Activated T-cell treated with anti-CD3 and anti-CD28 coated beads, Interleukin-2, amount 50 U/mL, for 4 hours (primary cell): ENCODE data around the gene KCNAB1. TPM values are rescaled to one million over a fixed set of nuclear protein-coding genes. Genes with fewer than 3 reads are reported as not detected.
"Not testable (repeated sequence)": the region's sequence is repeated elsewhere in the genome, so short reads cannot be mapped to it uniquely, and the experiment has no call there.

Experiments
- ATAC-seq, 2 donors: fragments of 200-7000 bp; cut with Tn5 transposase; one replicate each; pipeline ENCODE4 v1.10.0; 2021
- DNase-seq: peaks from one replicate; pipeline ENCODE4 v3.0.0-alpha.2; 2020
- H3K27me3 Mint-ChIP-seq: one replicate; pipeline ENCODE4 v1.8.0; 2021; ENCODE audit warnings: low read depth, mixed read lengths
- H3K36me3 Mint-ChIP-seq: one replicate; pipeline ENCODE4 v1.8.0; 2022; ENCODE audit warnings: mixed read lengths; ENCODE audit not compliant: insufficient read depth
- H3K4me1 Mint-ChIP-seq: one replicate; pipeline ENCODE4 v1.8.0; 2021; ENCODE audit warnings: low read depth, mixed read lengths
- H3K4me3 Mint-ChIP-seq: one replicate; pipeline ENCODE4 v1.8.0; 2021; ENCODE audit warnings: mild to moderate bottlenecking, moderate library complexity, mixed read lengths
- H3K9me3 Mint-ChIP-seq: one replicate; pipeline ENCODE4 v1.8.0; 2021; ENCODE audit warnings: mixed read lengths
- total RNA-seq, 3 donors: library from RNA; stranded (reverse); gene quantifications; one replicate each; pipeline ENCODE4 v1.2.1, GENCODE V29; 2021

KCNAB1 gene
- total RNA-seq, 3 donors from 2014 or later: not detected

GRCh38 chr3:156109989-156110388 lies 10.4 kb upstream of the KCNAB1 start:
- DNase-seq: no peak
- no peak for ATAC-seq
- H3K4me1 Mint-ChIP-seq: no peaks in the 10 kb centered on the region
- H3K36me3 Mint-ChIP-seq: no peaks in the 10 kb centered on the region
- H3K27me3 Mint-ChIP-seq: peaks cover 20% of the 10 kb centered on the region
- H3K9me3 Mint-ChIP-seq: no peaks in the 10 kb centered on the region
- H3K4me3 Mint-ChIP-seq: no peak overlapping the region

- H3K4me1 Mint-ChIP-seq: no peaks in the 10 kb centered on the region
- H3K9me3 Mint-ChIP-seq: no peaks in the 10 kb centered on the region
- ATAC-seq: no peak
- no peak for DNase-seq
- H3K4me3 Mint-ChIP-seq: no peak overlapping the region
- H3K27me3 Mint-ChIP-seq: no peaks in the 10 kb centered on the region
- H3K36me3 Mint-ChIP-seq: no peaks in the 10 kb centered on the region
Measured at GRCh38 chr3:156126467-156126866, 6.1 kb downstream of the KCNAB1 start.

GRCh38 chr3:156131241-156131640 lies 10.9 kb downstream of the KCNAB1 start:
- ATAC-seq (no peak), DNase-seq (no peak)
- Mint-ChIP-seq H3K4me3 (no peak overlapping the region), H3K36me3 (no peaks in the 10 kb centered on the region), H3K4me1 (no peaks in the 10 kb centered on the region), H3K27me3 (peaks cover 7% of the 10 kb centered on the region), H3K9me3 (no peaks in the 10 kb centered on the region)

GRCh38 chr3:156131799-156132198 lies 11.4 kb downstream of the KCNAB1 start:
- Mint-ChIP-seq H3K9me3 (no peaks in the 10 kb centered on the region), H3K4me3 (no peak overlapping the region), H3K36me3 (no peaks in the 10 kb centered on the region), H3K4me1 (no peaks in the 10 kb centered on the region), H3K27me3 (peaks cover 7% of the 10 kb centered on the region)
- ATAC-seq: no peak
- no peak for DNase-seq

GRCh38 chr3:156132313-156132712 lies 11.9 kb downstream of the KCNAB1 start:
- H3K4me3 Mint-ChIP-seq: no peak overlapping the region
- H3K36me3 Mint-ChIP-seq: no peaks in the 10 kb centered on the region
- no peaks in the 10 kb centered on the region for H3K4me1 Mint-ChIP-seq
- H3K9me3 Mint-ChIP-seq: no peaks in the 10 kb centered on the region
- DNase-seq: no peak
- no peak for ATAC-seq
- peaks cover 10% of the 10 kb centered on the region for H3K27me3 Mint-ChIP-seq

GRCh38 chr3:156133076-156133475 lies 12.7 kb downstream of the KCNAB1 start:
- Mint-ChIP-seq H3K36me3 (no peaks in the 10 kb centered on the region), H3K4me3 (no peak overlapping the region), H3K27me3 (peaks cover 14% of the 10 kb centered on the region), H3K9me3 (no peaks in the 10 kb centered on the region), H3K4me1 (no peaks in the 10 kb centered on the region)
- ATAC-seq: no peak
- DNase-seq: no peak

- DNase-seq (no peak), ATAC-seq (peak; percentile 43 to 69)
- Mint-ChIP-seq H3K4me1 (no peaks in the 10 kb centered on the region), H3K9me3 (no peaks in the 10 kb centered on the region), H3K27me3 (peaks cover 19% of the 10 kb centered on the region), H3K36me3 (no peaks in the 10 kb centered on the region), H3K4me3 (no peak overlapping the region)
Measured at GRCh38 chr3:156135921-156136638, 15.7 kb downstream of the KCNAB1 start.

- H3K27me3 Mint-ChIP-seq: peaks cover 12% of the 10 kb centered on the region
- not testable (repeated sequence) for H3K4me1 Mint-ChIP-seq, DNase-seq, ATAC-seq, H3K36me3 Mint-ChIP-seq, H3K4me3 Mint-ChIP-seq, H3K9me3 Mint-ChIP-seq
Measured at GRCh38 chr3:156137397-156137796, 17.0 kb downstream of the KCNAB1 start.

- no peak for DNase-seq
- Mint-ChIP-seq H3K4me3 (no peak overlapping the region), H3K36me3 (no peaks in the 10 kb centered on the region), H3K9me3 (no peaks in the 10 kb centered on the region), H3K4me1 (no peaks in the 10 kb centered on the region), H3K27me3 (peaks cover 19% of the 10 kb centered on the region)
- ATAC-seq: no peak
Measured at GRCh38 chr3:156140001-156140595, 19.7 kb downstream of the KCNAB1 start.

GRCh38 chr3:156142702-156143101 lies 22.3 kb downstream of the KCNAB1 start:
- no peaks in the 10 kb centered on the region for H3K4me1 Mint-ChIP-seq
- H3K9me3 Mint-ChIP-seq: no peaks in the 10 kb centered on the region
- peaks cover 20% of the 10 kb centered on the region for H3K27me3 Mint-ChIP-seq
- H3K4me3 Mint-ChIP-seq: no peak overlapping the region
- H3K36me3 Mint-ChIP-seq: no peaks in the 10 kb centered on the region
- ATAC-seq: no peak
- no peak for DNase-seq

GRCh38 chr3:156143136-156143535 lies 22.8 kb downstream of the KCNAB1 start:
- no peak for DNase-seq
- no peaks in the 10 kb centered on the region for H3K9me3 Mint-ChIP-seq
- no peaks in the 10 kb centered on the region for H3K4me1 Mint-ChIP-seq
- peaks cover 15% of the 10 kb centered on the region for H3K27me3 Mint-ChIP-seq
- no peak for ATAC-seq
- no peak overlapping the region for H3K4me3 Mint-ChIP-seq
- no peaks in the 10 kb centered on the region for H3K36me3 Mint-ChIP-seq

GRCh38 chr3:156144060-156144459 lies 23.7 kb downstream of the KCNAB1 start:
- Mint-ChIP-seq H3K4me1 (no peaks in the 10 kb centered on the region), H3K36me3 (no peaks in the 10 kb centered on the region), H3K4me3 (no peak overlapping the region), H3K27me3 (peaks cover 13% of the 10 kb centered on the region), H3K9me3 (no peaks in the 10 kb centered on the region)
- DNase-seq (no peak), ATAC-seq (no peak)

- Mint-ChIP-seq H3K4me3 (no peak overlapping the region), H3K36me3 (no peaks in the 10 kb centered on the region), H3K9me3 (no peaks in the 10 kb centered on the region), H3K27me3 (peaks cover 11% of the 10 kb centered on the region), H3K4me1 (peaks cover 3% of the 10 kb centered on the region)
- no peak for ATAC-seq
- no peak for DNase-seq
Measured at GRCh38 chr3:156145866-156146265, 25.5 kb downstream of the KCNAB1 start.

GRCh38 chr3:156148345-156148945 lies 28.1 kb downstream of the KCNAB1 start:
- Mint-ChIP-seq H3K4me1 (peaks cover 3% of the 10 kb centered on the region), H3K36me3 (no peaks in the 10 kb centered on the region), H3K4me3 (no peak overlapping the region), H3K27me3 (peaks cover 11% of the 10 kb centered on the region), H3K9me3 (no peaks in the 10 kb centered on the region)
- no peak for DNase-seq
- ATAC-seq: no peak

GRCh38 chr3:156148946-156149381 lies 28.6 kb downstream of the KCNAB1 start:
- H3K36me3 Mint-ChIP-seq: no peaks in the 10 kb centered on the region
- H3K4me1 Mint-ChIP-seq: peaks cover 3% of the 10 kb centered on the region
- H3K27me3 Mint-ChIP-seq: peaks cover 11% of the 10 kb centered on the region
- no peak for ATAC-seq
- H3K9me3 Mint-ChIP-seq: no peaks in the 10 kb centered on the region
- no peak for DNase-seq
- H3K4me3 Mint-ChIP-seq: no peak overlapping the region
